ENCODE measurements around the gene TRPC4AP.

TRPC4AP gene

GRCh38 chr20:34984756-34985261 is 107.8 kb downstream of the TRPC4AP start:
- Histone ChIP-seq H3K27me3 (ENCODE audit: control insufficient read depth, insufficient read depth, low read length) (no peaks in the 10 kb centered on the region), H3K4me2 (ENCODE audit: low read length) (no peak overlapping the region), H3K4me3 (ENCODE audit: low read depth, low read length) (no peak overlapping the region), H3K27ac (no peak overlapping the region), H3K79me2 (no peaks in the 10 kb centered on the region), H3K9me3 (ENCODE audit: control insufficient read depth, low read length) (no peaks in the 10 kb centered on the region), H3K4me1 (no peaks in the 10 kb centered on the region), H3K36me3 (ENCODE audit: control insufficient read depth, insufficient read depth, low read length) (no peaks in the 10 kb centered on the region), H2AFZ (no peak overlapping the region), H3K9ac (no peak overlapping the region)
- no peak for TF ChIP-seq CTCF (IDR thresholded peaks at IDR 0.05)

GRCh38 chr20:34983995-34984735 is 108.4 kb downstream of the TRPC4AP start:
- H3K27me3 ChIP-seq (ENCODE audit: control insufficient read depth, insufficient read depth, low read length) = no peaks in the 10 kb centered on the region
- H3K9ac ChIP-seq = no peak overlapping the region
- H3K4me1 ChIP-seq = no peaks in the 10 kb centered on the region
- H3K4me2 ChIP-seq (ENCODE audit: low read length) = no peak overlapping the region
- TF ChIP-seq CTCF (IDR thresholded peaks at IDR 0.05) = no peak
- no peak overlapping the region for H3K27ac ChIP-seq
- H2AFZ ChIP-seq = no peak overlapping the region
- H3K79me2 ChIP-seq = no peaks in the 10 kb centered on the region
- no peaks in the 10 kb centered on the region for H3K36me3 ChIP-seq (ENCODE audit: control insufficient read depth, insufficient read depth, low read length)
- no peak overlapping the region for H3K4me3 ChIP-seq (ENCODE audit: low read depth, low read length)
- no peaks in the 10 kb centered on the region for H3K9me3 ChIP-seq (ENCODE audit: control insufficient read depth, low read length)

DNA sequence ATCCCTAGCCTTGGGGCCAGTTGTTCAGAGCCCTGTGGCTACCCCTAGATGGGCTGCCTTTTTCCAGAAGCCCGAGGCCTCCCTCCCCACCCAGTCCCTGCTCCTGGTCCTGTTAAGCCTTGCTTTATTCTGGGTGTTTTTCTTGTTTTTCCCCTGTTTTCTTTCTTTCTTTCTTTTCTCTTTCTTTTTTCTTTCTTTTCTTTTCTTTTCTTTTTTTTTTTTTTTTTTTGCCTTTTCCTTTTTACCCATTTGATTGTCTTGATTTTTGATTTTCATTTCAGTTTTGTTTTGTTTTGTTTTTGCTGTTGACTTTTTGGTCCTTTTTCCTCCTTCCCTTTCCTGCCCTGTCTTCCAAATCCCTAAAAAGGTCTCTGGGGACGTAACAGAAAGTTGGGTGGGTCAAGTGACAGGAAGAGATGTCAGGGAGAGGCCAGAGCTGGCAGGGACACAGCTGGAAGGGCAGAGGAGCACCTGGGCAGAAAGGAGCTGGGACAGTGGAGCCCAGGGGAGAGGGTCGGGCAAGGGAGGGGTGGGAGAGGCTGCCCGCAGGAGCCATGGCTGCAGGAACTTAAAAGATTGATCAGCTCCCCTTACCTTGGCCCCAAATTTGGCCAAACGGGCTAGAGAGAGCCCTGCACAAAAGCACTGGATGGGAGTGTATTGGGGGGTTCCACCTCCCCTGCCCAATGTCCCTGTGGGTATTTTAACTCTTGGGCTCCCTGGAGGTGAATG is 109.4 kb downstream of the TRPC4AP start:
- TF ChIP-seq CTCF (IDR thresholded peaks at IDR 0.05) = no peak
- Histone ChIP-seq H3K27ac (no peak overlapping the region), H3K36me3 (ENCODE audit: control insufficient read depth, insufficient read depth, low read length) (no peaks in the 10 kb centered on the region), H3K4me3 (ENCODE audit: low read depth, low read length) (no peak overlapping the region), H3K27me3 (ENCODE audit: control insufficient read depth, insufficient read depth, low read length) (no peaks in the 10 kb centered on the region), H3K9me3 (ENCODE audit: control insufficient read depth, low read length) (no peaks in the 10 kb centered on the region), H3K79me2 (no peaks in the 10 kb centered on the region), H3K4me1 (no peaks in the 10 kb centered on the region), H2AFZ (no peak overlapping the region), H3K9ac (no peak overlapping the region), H3K4me2 (ENCODE audit: low read length) (no peak overlapping the region)

DNA sequence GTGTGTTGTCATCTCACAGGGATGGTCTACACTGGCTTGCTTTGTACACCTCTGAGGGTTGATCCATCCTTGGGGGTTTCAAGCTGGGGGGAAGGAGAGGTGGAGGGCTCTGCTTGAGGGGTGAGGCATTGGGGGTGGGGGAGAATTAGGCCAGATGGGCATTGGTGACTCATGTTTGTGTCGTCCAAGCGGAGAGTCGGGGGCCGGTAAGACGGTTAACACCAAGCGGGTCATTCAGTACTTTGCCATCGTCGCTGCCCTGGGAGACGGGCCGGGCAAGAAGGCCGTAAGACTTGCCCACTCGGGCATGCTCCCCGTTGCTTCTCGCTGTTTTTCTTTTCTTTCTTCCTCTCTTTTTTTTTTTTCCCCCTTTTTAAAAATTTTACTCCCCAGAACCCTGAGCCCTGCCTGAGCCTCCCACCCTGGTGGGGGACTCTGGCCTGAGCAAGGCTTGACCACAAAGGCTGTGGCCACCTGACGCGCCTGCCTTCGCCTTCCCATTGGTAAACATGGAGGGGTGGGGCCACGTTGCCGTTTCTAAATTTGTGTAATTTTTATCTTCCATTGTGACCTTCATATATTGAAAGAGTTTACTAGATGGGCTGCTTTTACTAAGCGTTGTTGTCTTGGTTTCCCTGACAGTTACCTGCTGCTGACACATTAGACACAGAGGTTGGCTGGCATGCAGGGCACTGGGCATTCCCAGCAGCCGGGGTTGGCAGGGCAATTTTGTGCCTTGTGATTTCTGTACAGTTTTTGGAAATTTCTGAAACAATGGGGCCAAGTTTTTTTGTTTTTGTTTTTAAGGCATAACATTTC is 110.1 kb downstream of the TRPC4AP start:
- Histone ChIP-seq H2AFZ (no peak overlapping the region), H3K4me1 (no peaks in the 10 kb centered on the region), H3K27me3 (ENCODE audit: control insufficient read depth, insufficient read depth, low read length) (no peaks in the 10 kb centered on the region), H3K9me3 (ENCODE audit: control insufficient read depth, low read length) (no peaks in the 10 kb centered on the region), H3K4me3 (ENCODE audit: low read depth, low read length) (no peak overlapping the region), H3K4me2 (ENCODE audit: low read length) (no peak overlapping the region), H3K9ac (no peak overlapping the region), H3K79me2 (no peaks in the 10 kb centered on the region), H3K27ac (no peak overlapping the region), H3K36me3 (ENCODE audit: control insufficient read depth, insufficient read depth, low read length) (no peaks in the 10 kb centered on the region)
- no peak for TF ChIP-seq CTCF (IDR thresholded peaks at IDR 0.05)
